Mesenteric fat pad (tissue), 1 donor: ENCODE data around the gene RXFP4. TPM values are rescaled to one million over a fixed set of nuclear protein-coding genes. Genes with fewer than 3 reads are reported as not detected.

Experiments
- DNase-seq: peaks from one replicate; pipeline ENCODE4 v3.0.0-alpha.2; 2020; ENCODE audit warnings: low spot score
- total RNA-seq: library from RNA; stranded (reverse); fragmentation: NEBNext Ultra II Directional; extraction: Animal tissue kit (Norgen Biotek cat#: 25700); gene quantifications from one replicate; pipeline ENCODE4 v1.2.1, GENCODE V29; 2021
- donor health status: DM: yes; HTN: yes; CAD: no.

The RXFP4 gene
- total RNA-seq, 1 donor from 2014 or later: not detected

- DNase-seq: no peak
Measured at GRCh38 chr1:155957411-155957915, 16.0 kb downstream of the RXFP4 start.

DNA sequence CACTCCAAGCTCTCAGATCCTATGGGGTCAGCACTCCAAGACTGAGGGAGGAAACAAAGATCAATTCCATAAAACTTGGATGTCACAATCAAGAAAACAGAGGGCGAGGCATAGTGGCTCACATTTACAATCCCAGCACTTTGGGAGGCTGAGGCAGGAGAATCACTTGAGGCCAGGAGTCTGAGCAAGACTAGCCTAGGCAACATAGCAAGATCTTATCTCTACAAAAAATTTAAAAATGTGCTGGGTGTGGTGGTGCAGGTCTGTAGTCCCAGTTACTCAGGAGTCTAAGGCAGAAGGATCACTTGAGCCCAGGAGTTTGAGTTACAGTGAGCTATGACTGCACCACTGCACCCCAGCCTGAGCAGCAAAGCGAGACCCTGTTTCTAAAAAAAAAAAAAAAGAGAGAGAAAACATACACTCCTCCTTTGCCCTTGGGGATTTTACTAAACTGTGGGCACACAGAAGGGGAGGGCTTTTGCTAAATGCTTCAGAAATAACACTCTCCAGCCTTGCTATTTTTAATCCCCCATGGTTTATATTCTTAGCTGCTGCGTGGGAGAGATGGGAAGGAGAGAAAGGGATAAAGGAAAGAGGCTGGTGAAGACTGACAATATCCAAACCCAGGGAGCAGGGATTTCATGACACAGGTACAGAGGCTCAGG is 18.8 kb downstream of the RXFP4 start:
- no peak for DNase-seq

- DNase-seq: no peak
Measured at GRCh38 chr1:155961937-155962336, 20.5 kb downstream of the RXFP4 start.

DNA sequence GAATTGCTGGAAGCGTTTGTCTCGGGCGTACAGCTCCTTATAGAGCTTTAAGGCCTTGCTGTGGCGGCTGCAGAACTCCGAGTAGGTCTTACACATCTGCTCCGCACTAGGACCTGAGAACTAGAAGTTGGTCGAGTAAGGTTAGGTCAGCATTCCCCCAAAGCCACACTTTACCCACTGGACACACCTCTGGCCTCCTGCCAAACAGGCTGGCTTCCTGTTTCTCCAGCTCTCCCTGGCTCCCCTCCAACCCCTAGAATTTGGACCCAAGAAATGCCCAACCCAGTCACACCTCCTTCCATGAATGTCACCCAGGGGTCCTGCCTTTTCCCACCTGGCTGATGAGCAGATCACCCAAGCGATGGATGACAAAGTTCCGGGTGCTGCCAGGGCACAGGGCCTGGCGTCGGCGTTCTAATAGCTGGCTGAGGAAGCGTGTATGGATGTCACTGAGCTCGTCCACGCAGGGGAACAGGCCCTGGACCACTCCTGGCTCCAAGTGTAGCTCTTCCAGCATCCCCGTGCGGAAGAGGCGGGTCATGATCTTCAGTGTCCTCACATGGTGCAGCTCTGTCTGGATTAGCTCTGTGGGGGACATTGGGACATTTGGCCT is 21.3 kb downstream of the RXFP4 start:
- no peak for DNase-seq

DNA sequence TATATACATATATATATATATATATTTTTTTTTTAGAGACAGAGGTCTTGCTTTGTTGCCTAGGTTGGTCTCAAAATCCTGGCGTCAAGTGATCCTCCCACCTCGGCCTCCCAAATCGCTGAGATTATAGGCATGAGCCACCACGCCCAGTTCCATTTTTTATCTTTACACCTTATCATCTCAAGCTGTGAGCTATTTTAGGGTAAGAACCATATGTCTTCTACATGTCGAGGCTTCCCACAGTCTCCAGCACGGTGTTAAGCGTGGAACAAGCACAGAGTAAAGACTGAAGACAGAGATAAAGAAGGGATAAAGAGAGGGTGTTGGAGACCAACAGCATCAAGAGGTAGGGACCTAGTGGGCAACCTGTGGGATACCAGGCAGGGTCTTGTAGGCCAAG is 22.8 kb downstream of the RXFP4 start:
- DNase-seq: no peak

GRCh38 chr1:155966135-155966534 is 24.7 kb downstream of the RXFP4 start:
- DNase-seq: no peak

GRCh38 chr1:155966750-155967149 is 25.3 kb downstream of the RXFP4 start:
- DNase-seq: no peak

GRCh38 chr1:155967341-155968050 is 26.1 kb downstream of the RXFP4 start:
- DNase-seq: no peak

- DNase-seq: no peak
Measured at GRCh38 chr1:155968051-155968400, 26.6 kb downstream of the RXFP4 start.

GRCh38 chr1:155968670-155969069 is 27.2 kb downstream of the RXFP4 start:
- no peak for DNase-seq

DNA sequence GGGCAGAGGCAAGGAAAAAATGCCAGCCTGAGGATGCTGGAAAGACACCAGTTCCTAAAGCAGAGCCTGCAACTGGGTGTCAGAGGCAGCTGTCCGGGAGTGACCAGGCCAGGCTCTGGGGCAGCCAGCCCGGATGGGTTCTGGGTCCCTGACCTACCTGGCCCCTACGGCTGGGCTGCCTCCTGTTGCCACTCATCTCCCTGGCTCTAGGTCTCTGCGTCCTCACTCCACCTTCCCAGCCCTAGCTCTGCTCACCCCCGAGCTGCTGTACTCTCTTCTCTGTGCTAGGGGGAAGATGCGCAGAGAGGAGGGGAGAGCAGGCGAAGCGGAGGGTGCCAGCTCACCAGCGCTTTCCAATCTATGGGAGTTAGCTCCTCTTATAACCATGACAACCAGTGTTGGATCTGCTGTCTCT is 27.9 kb downstream of the RXFP4 start:
- DNase-seq: no peak

DNA sequence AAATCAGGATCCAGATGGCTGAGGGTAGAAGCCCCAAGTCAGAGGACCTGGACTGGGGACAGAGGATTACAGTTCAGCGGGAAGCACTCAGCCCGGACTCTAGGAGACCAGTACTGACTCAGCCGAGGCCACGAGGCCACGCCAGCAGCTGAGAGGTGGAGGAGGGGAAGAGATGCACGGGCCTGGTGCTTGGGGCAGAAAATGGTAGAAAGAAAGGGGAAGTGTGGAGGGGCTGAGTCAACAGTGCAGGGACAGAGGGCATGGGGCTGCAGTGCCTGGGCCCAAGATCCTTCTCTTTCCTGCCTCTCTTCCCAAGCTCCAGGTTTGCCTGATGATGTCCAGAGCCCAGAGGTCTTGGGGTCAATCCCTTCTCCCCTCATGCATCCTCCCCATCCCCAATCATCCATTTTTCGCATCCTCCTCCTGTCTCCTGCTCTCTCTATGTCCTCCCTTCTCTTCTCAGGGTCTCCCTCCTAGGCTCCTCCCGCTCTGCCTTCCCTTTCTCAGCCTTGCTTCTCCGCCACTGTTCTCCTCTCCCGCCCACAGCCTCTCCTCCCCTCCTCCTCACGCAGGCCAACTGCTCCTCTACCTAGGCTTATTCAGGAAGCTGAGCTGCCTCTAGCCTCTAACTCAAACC is 29.2 kb downstream of the RXFP4 start:
- DNase-seq: no peak

- DNase-seq: no peak
Measured at GRCh38 chr1:155971910-155972809, 30.7 kb downstream of the RXFP4 start.

- DNase-seq: no peak
Measured at GRCh38 chr1:155973723-155974122, 32.3 kb downstream of the RXFP4 start.

DNA sequence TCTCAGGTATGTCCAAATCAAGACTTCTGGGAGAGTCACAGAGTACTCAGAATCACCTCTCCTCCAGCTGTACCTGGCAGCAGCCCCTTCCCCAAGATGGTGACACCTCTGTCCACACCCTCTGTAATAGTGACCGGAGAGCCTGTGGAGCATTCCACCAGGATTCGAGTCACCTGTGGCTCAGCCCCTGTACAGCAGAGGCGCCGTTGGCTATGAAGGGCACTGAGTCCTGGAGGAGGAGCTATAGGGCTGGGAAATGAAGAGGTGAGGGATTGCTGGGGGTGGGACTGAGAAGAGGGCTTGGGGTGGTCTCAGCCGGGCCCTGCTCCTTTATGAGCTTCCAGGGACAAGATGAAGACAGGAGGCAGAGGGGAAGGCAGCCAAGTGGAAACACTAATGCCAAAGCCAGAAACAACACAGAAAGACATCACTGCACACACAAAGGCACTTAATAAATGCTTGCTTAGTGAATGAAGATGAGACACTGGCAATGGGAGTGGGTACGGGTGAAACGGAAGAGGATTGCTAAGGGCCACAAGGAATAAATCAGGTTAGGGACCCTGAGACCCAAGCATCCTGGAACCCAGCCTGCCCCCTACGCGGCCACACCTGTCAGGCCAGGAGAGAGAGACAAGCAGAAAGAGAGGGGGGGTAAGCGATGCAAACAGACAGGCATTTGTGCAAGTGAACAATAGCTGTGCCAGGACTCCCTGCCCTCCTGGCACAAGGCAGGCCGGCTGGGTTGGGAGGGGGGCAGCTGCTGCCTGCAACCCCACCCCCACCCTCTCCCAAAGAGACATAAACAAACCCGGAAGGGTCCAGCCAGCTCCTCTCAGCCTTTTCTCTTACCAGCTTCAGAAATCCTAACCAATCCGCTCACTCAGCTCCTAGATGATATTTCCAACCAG is 33.0 kb downstream of the RXFP4 start:
- no peak for DNase-seq

- no peak for DNase-seq
Measured at GRCh38 chr1:155975375-155976061, 34.1 kb downstream of the RXFP4 start.

DNA sequence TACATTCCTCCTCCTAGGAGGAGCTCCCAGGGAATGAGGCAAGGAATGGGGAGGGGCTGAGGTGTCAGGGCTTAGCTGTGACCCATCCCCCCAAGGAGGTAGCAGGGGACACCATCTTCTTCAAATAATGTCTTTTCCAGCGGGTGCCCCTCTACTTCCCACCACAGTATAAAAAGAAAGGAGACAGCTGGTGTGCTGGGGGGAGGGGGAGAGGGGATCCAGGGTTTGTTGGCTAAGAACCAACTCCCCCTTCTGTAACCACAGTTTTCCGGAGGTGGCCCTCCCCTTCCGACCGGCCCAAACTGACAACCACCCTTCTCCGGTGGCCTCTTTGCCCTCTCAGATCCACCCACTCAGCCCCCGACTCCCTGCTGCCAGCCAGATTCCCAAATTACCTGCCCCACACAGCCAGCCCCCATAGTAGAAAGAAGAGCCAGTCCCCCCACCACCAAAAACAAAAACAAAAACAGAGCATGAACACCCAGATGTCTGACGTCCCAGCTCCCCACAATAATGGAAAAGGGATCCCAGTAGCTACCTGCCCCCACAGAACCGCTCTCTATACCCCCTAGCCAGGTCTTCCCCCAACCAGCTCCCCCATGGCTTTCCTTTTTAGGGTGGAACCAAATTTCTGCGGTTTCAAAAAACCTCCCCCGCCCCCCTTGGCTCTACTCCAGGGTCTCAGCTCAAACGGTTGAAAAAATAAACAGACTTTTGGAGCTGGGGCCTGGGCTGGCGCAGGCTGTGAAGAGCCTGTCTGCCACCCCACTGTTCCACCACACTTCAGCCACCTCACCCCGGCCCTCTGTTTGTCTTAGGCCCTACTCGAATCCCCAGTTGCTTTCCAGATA is 34.8 kb downstream of the RXFP4 start:
- DNase-seq: no peak
